Myocyte (in vitro differentiated cells): ENCODE results near the gene MRPL54. TPM values are rescaled to one million over a fixed set of nuclear protein-coding genes. Genes with fewer than 3 reads are reported as not detected.

Experiments
- DNase-seq: peaks from one replicate; pipeline ENCODE4 v3.0.0-alpha.2; 2012; ENCODE audit warnings: low read depth
- total RNA-seq: library from RNA; depleted of rRNA; stranded (reverse); fragments of >200 nt; gene quantifications from 2 replicates; pipeline ENCODE4 v1.2.3, GENCODE V29; 2014

The MRPL54 gene
- total RNA-seq, 1 donor from 2014 or later = 30.4 TPM

DNA sequence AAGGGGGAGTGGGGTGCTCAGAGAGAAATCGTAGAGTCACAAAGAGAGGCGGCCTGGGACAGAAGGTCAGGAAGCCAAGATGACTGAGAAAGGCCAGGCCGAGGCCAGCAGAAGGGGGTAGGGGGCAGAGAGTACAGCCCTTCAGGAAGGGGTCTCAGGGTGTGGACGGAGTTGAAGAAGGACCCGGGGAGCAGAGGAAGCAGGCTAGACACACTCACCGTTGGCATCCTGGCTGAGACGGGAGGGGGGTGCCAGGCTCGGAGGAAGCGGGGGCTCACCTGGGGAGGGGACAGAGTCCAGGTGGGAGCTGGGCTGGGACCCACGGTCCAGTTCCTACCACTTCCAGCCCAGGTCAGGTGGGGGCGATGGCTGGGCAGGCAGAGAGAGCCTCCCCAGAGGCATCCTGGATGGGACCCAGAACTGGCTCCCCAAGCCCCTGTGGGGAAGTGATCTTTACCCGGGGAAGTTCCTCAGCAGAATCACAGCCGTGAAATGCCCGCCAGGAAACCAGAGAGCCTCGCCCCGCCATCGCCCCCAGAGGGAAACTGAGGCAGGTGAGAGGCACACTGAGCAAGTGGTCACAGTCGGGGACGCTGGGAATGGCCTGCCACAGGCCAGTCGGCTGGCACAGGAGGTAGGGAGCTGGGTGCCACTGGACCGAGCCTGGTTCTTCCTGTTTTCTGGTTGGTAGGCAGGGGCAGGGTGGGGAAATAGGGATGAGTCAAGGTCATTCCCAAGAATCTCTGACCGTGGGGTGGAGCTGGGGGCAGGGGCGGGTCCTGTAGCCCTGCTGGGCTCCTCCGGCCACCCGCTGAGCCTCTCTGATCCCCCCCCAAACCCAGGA lies 22.3 kb downstream of the MRPL54 start:
- no peak for DNase-seq

- no peak for DNase-seq
These were observed 23.0 kb downstream of the MRPL54 start for GRCh38 chr19:3785451-3785937.

GRCh38 chr19:3785938-3786824 lies 23.7 kb downstream of the MRPL54 start, which contains the start of gene MATK:
TSS of gene MATK (minus strand) at chr19:3786381. CDS start at chr19:3785135, 1,246 bp downstream.
- DNase-seq = no peak

DNA sequence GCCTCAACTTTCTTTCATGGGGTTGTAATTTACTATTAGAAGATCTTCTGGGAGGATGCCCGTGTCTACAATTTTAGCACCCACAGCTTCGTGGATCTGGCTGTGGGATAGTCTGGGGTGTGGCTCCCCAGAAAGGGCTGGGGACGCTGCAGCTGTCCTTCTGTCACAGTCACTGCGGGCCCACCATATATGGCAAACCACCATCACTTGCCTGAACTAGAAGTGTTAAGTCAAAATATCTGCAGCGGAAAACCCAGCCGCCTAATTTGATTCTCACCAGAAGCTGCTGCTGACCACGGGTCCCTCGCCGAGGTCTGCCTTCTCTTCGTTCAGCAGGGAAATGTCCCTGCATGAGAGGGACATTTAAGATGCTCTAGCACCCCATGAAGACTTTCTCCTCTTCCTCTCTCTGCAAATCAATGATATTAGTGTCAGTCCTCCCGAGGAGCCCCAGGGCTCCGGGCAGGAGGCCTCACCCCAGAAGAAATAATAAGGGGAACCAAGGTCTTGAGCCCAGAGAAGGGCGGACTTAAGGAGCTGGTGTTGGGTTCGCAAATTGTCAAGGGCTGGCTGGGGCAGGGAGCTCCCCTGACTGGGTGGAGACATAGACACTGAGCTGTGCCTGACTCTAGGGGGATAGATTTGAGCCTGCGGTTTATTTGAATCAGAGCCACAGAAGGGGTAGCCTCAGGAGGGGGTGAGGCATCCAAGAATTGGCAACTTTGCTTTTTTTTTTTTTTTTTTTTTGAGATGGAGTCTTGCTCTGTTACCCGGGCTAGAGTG lies 26.7 kb downstream of the MRPL54 start:
- DNase-seq = peak; percentile 68

- DNase-seq = no peak
These were observed 27.8 kb downstream of the MRPL54 start for GRCh38 chr19:3790209-3790734.

DNA sequence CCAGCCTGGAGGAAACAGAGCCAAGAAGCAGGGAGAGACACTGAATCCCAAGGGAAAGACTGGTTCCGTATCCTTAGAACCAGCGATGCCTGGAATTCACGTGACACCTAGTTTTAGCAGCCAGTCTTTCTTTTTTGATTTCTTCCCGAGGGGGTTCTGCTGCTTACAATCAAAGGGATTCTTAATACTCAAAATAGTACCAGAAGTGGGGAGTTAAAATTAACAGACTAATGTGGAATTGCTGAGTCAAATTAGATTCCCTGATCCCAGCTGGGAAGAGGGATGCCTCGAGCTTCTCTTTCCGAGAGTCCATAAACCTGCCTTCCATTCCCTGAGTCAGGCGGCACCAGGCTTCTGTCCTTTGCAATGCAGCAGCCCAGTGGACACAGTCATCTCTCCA lies 28.5 kb downstream of the MRPL54 start:
- DNase-seq = no peak

DNA sequence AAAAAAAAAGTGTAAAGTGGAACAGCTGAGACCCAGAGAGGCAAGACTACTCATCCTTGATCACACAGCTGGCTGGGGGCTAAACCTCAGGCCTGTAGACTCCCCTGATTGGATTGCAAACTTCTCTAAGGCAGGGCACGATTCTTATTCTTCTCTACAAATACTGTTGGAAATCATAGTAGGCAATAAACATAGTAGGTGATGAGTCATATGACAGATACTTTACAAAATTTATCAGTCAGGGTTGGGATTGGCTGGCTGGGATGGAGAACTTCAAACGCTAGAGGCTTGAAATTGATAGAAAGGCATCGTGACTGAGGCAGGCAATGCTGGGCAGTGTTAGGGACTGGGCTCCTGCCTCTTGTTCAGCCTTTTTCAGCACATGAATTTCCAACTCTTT lies 29.6 kb downstream of the MRPL54 start:
- DNase-seq = no peak

- DNase-seq = no peak
These were observed 31.3 kb downstream of the MRPL54 start for GRCh38 chr19:3793799-3794198.

- no peak for DNase-seq
These were observed 33.9 kb downstream of the MRPL54 start for GRCh38 chr19:3796358-3796757.

DNA sequence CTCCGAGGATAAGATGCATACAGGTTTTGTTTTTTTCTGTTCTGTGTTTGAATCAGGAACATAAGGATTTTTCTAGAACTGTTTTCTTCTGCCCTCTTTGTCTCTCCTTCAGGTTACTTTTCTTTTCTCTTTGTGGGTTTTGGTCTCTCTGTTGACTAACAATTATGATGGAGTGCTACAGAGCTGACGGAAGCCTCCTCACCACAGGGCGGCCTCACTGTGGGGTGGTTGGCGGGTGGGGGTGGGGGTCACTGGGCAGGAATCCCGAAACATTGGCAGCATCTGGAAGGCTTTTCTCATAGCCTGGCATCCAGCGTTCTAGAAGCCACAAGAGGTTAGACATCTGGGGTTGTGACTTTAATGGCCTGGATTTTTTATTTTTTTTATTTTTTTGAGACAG lies 35.7 kb downstream of the MRPL54 start:
- DNase-seq = no peak

DNA sequence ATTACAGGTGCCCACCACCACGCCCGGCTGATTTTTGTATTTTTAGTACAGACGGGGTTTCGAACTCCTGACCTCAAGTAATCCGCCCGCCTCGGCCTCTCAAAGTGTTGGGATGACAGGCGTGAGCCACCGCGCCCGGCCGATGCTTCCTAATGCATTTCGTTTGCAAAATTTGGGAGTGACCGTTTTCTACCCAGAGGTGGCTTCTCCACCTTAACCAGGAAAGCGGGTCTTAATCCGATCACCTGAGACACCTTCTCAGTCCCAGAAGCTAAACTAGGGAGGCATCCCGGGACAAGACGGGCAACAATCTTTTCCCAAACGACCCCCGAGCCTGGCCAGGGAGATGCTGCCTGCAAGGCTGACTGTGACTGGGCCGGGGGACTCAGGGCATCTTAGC lies 38.5 kb downstream of the MRPL54 start:
- no peak for DNase-seq

GRCh38 chr19:3801412-3802096 lies 39.1 kb downstream of the MRPL54 start:
- DNase-seq = peak; percentile 8

DNA sequence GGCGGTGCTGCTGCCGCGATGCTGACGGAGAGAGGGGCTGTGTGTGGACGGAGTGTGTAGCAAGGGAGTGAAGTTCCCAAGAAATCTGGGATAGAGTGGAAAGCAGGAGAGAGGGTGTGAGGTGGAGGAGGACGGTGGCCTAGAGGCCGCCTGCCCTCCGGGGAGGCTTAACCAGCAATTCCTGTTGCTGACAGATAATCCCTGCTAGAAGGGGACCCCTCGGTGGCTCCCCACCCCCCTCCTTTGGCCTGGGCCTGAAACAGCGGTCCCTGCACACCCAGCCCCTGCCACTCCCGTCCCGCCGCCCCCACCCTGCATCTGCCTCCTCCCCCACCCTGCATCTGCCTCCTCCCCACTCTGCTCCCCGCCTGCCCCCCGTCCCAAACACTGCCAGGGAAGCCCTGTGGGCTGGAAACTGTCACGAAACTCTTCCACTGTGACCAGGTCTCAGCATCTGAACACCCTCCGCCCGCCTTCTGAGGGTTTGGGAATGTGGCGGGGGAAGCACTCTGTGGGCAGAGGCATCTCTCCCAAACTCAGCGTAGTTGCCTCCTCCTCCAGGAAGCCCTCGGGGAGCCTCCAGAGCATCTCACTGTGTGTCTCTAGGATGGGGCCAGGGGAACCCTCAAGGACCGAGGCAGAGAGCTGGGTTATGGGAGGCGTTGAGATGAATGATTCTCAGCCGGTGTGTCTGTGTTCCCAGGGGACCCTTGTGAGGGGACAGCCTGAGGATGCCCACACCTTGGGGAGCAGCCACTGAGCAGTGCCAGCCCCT lies 40.8 kb downstream of the MRPL54 start:
- no peak for DNase-seq

- no peak for DNase-seq
These were observed 41.5 kb downstream of the MRPL54 start for GRCh38 chr19:3803986-3804385.

GRCh38 chr19:3804429-3804828 lies 41.9 kb downstream of the MRPL54 start:
- peak; percentile 3 for DNase-seq

- no peak for DNase-seq
These were observed 43.4 kb downstream of the MRPL54 start for GRCh38 chr19:3805859-3806258.

- no peak for DNase-seq
These were observed 44.6 kb downstream of the MRPL54 start for GRCh38 chr19:3807131-3807480.

DNA sequence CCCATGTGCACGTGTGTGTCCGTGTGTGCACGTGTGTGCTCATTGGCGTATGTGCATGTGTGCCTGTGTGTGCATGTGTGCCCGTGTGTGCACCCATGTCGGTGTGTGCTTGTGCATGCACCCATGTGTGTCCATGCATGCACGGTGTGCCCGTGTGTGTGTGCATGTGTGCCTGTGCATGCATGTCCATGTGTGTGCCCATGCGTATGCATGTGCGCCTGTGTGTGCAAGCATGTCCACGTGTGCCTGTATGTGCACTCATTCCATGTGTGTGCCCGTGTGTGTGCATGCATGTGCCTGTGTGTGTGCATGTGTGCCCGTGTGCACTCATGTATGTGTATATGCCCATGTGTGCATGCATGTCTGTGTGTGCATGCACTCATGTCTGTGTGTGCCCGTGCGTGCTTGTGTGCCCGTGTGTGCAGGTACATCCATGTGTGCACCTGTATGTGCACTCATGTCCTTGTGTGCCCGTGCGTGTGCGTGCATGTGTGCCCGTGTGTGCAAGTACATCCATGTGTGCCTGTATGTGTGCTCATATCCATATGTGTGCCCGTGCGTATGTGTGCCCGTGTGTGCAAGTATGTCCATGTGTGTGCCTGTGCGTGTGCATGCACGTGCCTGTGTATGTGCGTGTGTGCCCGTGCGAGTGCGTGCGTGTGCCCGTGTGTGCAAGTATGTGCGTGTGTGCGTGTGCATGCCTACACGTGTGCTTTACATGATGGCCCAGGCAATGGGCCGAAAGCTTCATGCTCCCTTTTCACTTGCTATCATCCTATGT lies 45.3 kb downstream of the MRPL54 start:
- DNase-seq = no peak
